ENCODE results near the gene RPS23. TPM values are rescaled to one million over a fixed set of nuclear protein-coding genes. Genes with fewer than 3 reads are reported as not detected.

The RPS23 gene
- total RNA-seq (2021) (2,589 to 2,799 TPM (median 2,697 TPM) in 3 replicates), Bru-seq, nascent RNA (percentile 100 among the genes with signal in this experiment)
- long read RNA-seq, experiment 1, transcript RPS23-203 (3 exons, 576 nt), result minor isoform, 56 of 658 reads
- long read RNA-seq, experiment 1, transcript RPS23-201 (4 exons, 3,437 nt), result major isoform, 539 of 658 reads
- long read RNA-seq, experiment 1, partial matches to known transcripts, result 19 of 658 reads
- long read RNA-seq, experiment 1, other reads (novel, unspliced or antisense), result 43 of 658 reads
- long read RNA-seq, experiment 2, transcript RPS23-201 (4 exons, 3,437 nt), result major isoform, 1,844 of 3,367 reads
- long read RNA-seq, experiment 2, transcript RPS23-203 (3 exons, 576 nt), result minor isoform, 1,242 of 3,367 reads
- long read RNA-seq, experiment 2, partial matches to known transcripts, result 175 of 3,367 reads
- long read RNA-seq, experiment 2, other reads (novel, unspliced or antisense), result 100 of 3,367 reads
- long read RNA-seq, experiment 3, transcript RPS23-202 (4 exons, 595 nt), result minor isoform, 5 of 182 reads
- long read RNA-seq, experiment 3, transcript RPS23-201 (4 exons, 3,437 nt), result major isoform, 104 of 182 reads
- long read RNA-seq, experiment 3, transcript RPS23-203 (3 exons, 576 nt), result minor isoform, 70 of 182 reads
- long read RNA-seq, experiment 3, partial matches to known transcripts, result 1 of 182 reads
- long read RNA-seq, experiment 3, other reads (novel, unspliced or antisense), result 2 of 182 reads

DNA sequence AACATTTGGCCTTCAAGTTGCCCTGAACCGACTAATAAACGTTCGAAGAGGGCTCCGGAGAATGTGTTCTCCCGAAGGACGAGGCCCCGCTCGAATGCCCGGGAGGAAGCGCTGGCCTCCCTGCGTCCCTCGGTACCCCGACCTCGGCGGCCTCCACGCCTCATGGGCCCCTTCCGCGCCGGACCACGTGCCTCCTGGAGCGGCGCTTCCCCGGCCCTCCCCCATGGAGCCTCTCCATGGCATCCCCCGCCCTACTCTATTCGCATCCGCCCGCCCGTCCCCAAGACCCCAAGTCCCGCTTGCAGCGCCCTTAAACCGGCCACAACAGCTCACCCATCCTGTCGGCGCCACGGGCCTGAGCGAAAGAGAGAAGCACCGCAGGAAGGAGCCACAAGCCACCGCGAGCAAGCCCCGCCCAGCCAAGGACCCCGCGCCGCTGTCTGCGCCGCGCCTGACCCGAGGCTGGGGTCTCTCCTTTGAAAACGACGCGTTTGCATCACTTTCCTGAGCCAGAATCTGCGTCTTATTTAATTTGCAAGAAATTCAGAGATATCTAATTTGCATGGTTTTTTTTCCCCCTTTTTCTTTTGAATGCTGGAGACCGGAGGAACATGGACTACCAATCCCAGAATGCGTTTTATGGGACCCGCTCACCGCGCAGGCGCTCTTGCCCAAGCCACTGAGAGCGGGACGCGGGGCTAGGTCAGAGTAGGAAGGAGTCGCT is at the start of gene RPS23:
Gene RPS23, minus strand, starts transcription at position 368 of the 724 bp plus-strand sequence. Its CDS starts 31 bp downstream, at position 337.
- H3K9me3 Mint-ChIP-seq, result no peaks in the 10 kb centered on the region
- TF ChIP-seq ATF1 (CRISPR knock-in tag; IDR thresholded peaks at IDR 0.05) (no peak), EMX1 (CRISPR knock-in tag; IDR thresholded peaks at IDR 0.05) (0 out of 2 replicates have a peak, but pooled peaks have one; percentile 36), NFYB (CRISPR knock-in tag; conservative IDR thresholded peaks at IDR 0.05; ENCODE audit: low read depth) (no peak), AFF4 (CRISPR knock-in tag; IDR thresholded peaks at IDR 0.05; ENCODE audit: borderline replicate concordance) (no peak; the same call in 1 of the 2 replicates), ZNF425 (CRISPR knock-in tag; conservative IDR thresholded peaks at IDR 0.05) (no peak), CTCF (IDR thresholded peaks at IDR 0.05) (no peak), GABPB1 (CRISPR knock-in tag; IDR thresholded peaks at IDR 0.05) (peak; percentile 54; the same call in 1 of the 2 replicates), PRRX2 (CRISPR knock-in tag; IDR thresholded peaks at IDR 0.05) (no peak), JUN (CRISPR knock-in tag; IDR thresholded peaks at IDR 0.05) (peak; percentile 37; the same call in 1 of the 2 replicates), ZNF512 (CRISPR knock-in tag; IDR thresholded peaks at IDR 0.05; ENCODE audit: borderline replicate concordance) (no peak), NR2C2 (CRISPR knock-in tag; IDR thresholded peaks at IDR 0.05) (0 out of 2 replicates have a peak, but pooled peaks have one; percentile 20), SP1 (CRISPR knock-in tag; conservative IDR thresholded peaks at IDR 0.05) (peak; percentile 73), IRF2 (CRISPR knock-in tag; IDR thresholded peaks at IDR 0.05; ENCODE audit: borderline replicate concordance, low read depth) (no peak), ZNF396 (CRISPR knock-in tag; IDR thresholded peaks at IDR 0.05; ENCODE audit: borderline replicate concordance) (no peak), RELA (CRISPR knock-in tag; IDR thresholded peaks at IDR 0.05; ENCODE audit: borderline replicate concordance) (no peak), GRHL2 (CRISPR knock-in tag; IDR thresholded peaks at IDR 0.05; ENCODE audit: insufficient replicate concordance, severe bottlenecking) (no peak), SMAD4 (CRISPR knock-in tag; IDR thresholded peaks at IDR 0.05) (no peak)
- TF ChIP-seq, protein P1, sequence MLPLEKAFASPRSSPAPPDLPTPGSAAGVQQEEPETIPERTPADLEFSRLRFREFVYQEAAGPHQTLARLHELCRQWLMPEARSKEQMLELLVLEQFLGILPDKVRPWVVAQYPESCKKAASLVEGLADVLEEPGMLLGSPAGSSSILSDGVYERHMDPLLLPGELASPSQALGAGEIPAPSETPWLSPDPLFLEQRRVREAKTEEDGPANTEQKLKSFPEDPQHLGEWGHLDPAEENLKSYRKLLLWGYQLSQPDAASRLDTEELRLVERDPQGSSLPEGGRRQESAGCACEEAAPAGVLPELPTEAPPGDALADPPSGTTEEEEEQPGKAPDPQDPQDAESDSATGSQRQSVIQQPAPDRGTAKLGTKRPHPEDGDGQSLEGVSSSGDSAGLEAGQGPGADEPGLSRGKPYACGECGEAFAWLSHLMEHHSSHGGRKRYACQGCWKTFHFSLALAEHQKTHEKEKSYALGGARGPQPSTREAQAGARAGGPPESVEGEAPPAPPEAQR (CRISPR knock-in tag; IDR thresholded peaks at IDR 0.05), result no peak
- TF ChIP-seq, protein P2, sequence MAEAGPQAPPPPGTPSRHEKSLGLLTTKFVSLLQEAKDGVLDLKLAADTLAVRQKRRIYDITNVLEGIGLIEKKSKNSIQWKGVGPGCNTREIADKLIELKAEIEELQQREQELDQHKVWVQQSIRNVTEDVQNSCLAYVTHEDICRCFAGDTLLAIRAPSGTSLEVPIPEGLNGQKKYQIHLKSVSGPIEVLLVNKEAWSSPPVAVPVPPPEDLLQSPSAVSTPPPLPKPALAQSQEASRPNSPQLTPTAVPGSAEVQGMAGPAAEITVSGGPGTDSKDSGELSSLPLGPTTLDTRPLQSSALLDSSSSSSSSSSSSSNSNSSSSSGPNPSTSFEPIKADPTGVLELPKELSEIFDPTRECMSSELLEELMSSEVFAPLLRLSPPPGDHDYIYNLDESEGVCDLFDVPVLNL (CRISPR knock-in tag; IDR thresholded peaks at IDR 0.05; ENCODE audit: borderline replicate concordance, low read depth), result no peak
- TF ChIP-seq, protein P3, sequence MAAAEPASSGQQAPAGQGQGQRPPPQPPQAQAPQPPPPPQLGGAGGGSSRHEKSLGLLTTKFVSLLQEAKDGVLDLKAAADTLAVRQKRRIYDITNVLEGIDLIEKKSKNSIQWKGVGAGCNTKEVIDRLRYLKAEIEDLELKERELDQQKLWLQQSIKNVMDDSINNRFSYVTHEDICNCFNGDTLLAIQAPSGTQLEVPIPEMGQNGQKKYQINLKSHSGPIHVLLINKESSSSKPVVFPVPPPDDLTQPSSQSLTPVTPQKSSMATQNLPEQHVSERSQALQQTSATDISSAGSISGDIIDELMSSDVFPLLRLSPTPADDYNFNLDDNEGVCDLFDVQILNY (CRISPR knock-in tag; IDR thresholded peaks at IDR 0.05), result peak; percentile 50; the same call in 1 of the 2 replicates

More for the DNA sequence above, at the start of gene RPS23:
- Mint-ChIP-seq H3K27ac (peak within 1 kb of the TSS; percentile 99), H3K4me1 (peaks cover 36% of the 10 kb centered on the region), H3K27me3 (ENCODE audit: low read depth) (no peaks in the 10 kb centered on the region), H3K36me3 (peaks cover 36% of the 10 kb centered on the region), H3K4me3 (peak within 1 kb of the TSS; percentile 93)
- ChIA-PET POLR2A (interaction anchor here (0.6 to 2.5 kb wide), 4 partner anchors 16 to 1938 kb away, joined by 3 to 14 read pairs (median 4); no protein-coding TSS in a partner anchor), CTCF (interaction anchor here (0.9 kb wide), 1 partner anchor 33 kb away, joined by 3 read pairs; no protein-coding TSS in a partner anchor)
- ATAC-seq (peak; percentile 68), DNase-seq (ENCODE audit: low spot score) (peak; percentile 81)

Data from WTC11 (cell line).